KG1 (cell line): Measurements from ENCODE around the gene UST.
"Not testable (repeated sequence)": the region's sequence is repeated elsewhere in the genome, so short reads cannot be mapped to it uniquely, and the experiment has no call there.

ENCODE experiments used
- DNase-seq: peaks from one replicate; lab custom pipeline; 2025; lab: John Stamatoyannopoulos, UW

The UST gene

DNA sequence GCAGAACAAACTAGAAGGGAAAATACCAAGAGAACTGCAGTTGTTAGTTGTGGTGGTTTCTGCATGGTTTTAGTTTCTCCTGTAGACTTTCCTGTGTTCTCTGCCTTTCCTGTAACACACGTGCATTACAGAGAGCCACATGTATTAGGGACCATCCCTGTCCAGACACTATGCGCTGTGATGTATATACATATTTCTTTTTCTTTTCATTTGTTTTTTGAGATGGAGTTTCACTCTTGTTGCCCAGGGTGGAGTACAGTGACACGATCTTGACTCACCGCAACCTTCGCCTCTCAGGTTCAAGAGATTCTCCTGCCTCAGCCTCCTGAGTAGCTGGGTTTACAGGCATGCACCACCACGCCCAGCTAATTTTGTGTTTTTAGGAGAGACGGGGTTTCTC lies 292.2 kb downstream of the UST start:
- DNase-seq: not testable (repeated sequence)

DNA sequence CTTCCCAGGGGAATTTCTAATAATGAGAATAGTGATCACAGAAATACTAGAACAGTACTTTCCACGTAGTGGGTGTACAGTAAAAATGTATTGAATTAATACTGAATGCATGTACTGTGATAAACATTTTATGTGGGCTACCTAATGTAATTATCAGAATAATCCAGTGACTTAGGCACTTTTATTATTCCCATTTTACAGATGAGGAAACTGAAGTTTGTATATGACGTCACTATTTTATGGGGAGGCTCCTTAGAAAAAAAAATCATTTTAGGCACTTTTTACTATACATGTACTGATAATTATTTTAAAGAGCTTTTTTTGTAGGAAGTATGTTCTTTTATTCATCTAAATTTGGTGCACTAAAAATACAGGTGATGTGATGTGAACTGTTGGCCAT lies 295.1 kb downstream of the UST start:
- no peak for DNase-seq

DNA sequence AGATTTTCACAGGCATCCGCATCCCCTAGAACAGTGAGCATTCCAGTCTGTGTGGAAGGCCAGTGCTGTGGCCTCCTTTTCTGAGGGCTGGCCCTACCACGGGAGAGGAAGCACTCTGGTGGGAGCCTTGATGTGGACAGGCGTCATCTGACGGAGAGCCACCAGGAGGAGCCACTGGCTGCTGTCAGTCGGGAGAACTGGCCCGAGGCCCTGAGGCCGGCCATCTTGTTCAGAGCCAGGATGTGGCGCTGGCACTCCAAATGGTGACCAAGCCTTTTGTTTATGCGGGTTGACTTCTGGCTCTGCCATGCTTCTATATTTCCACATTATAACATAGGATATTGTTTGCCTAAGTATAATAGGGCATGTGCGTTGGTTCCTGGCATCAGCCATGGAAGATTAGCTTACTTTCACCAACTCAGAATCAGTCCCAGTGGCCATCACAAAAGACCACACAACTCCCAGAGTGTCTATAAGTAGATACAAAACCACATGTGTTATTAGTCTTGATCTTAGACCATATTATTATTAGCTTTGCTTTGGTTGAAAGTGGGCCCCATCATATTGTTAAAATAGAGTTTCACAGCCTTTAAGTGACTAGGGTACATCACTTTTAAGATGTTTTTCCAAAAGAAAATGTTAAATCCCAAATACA lies 296.8 kb downstream of the UST start:
- no peak for DNase-seq

DNA sequence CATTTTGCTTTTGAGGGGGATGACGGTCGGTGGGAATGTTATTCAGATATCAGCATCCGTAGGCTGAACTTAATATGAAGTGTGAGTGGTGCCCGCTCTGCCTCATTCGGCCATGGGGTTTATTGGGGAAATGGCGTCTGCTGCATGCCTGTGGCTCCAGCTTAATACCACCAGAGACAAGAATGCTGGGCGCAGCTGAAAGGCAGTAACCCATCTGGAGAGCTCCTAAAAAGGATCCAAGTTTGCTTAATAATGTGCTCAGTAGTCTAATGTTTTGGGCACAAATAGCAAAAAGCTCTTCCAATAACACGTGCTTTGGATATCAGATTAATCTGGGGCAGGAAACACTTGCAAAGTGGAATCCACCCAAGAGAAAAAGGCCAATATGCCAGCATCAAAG lies 297.7 kb downstream of the UST start:
- no peak for DNase-seq

DNA sequence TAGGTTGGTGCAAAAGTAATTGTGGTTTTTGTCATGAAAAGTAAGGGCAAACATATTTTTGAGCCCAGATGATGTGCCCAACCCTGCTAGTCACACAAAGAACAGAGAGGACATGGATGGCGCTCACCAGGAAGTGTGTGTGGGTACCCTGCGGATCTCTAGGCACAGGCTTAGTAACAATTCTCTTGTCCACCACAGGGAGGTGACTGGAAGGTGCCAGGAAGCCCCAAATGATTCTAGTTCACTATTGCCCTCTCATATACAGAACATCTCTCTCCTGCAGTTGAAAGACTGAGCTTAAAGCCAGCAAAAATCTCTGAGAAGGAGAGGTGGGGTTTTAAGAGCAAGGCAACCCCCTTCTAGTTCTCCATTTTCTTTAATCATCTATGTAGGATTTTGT lies 298.6 kb downstream of the UST start:
- no peak for DNase-seq

DNA sequence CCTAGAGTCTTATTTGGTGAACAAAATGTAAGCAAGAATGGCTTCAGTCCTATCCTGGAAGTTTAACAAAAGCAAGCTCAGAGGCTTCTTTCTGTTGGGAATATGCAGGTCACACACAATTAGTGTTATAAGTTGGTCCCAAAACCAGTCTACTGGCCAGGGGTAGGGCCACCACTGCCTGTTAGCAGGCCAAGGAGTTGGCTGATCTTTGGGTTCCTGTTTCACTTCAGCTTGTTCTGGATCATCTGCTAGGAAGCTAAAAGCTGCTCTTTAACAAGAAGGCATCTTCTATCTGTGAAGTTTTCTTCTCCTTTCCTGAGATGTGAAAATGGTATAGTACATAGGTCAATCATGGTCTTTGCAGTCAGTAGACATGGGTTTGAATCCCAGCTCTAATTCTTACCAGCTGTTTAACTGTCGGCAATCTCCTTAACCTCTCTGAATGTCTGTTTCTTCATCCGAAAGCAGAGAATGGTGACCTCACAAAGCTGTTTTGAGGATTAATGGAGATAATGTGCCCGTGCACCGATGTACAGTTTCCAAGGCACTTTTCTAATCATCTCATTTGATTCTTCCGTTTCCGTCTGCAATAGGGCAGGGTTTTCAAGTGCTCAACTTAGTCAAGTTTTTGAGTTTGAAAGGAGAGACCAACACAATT lies 299.5 kb downstream of the UST start:
- no peak for DNase-seq

DNA sequence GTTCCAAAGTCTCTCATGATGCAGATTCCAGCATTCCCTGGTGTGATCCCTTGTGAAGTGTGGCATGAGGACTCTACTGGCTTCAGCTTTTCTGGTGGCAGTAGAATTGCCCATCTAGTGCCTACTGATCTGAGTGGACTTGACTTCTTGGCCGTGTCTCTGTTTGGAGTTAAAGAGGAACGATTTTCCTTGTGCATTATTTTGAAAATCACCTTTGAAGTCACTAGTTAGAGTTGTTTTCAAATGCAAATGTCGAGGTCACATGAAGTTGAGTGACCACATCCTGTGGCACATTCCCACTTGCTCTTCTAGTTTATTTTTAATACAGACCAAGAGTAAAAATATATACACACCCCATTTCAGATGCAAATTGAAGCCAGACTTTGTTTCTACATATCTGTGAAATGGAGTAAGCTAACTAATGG lies 300.0 kb downstream of the UST start:
- DNase-seq: no peak

DNA sequence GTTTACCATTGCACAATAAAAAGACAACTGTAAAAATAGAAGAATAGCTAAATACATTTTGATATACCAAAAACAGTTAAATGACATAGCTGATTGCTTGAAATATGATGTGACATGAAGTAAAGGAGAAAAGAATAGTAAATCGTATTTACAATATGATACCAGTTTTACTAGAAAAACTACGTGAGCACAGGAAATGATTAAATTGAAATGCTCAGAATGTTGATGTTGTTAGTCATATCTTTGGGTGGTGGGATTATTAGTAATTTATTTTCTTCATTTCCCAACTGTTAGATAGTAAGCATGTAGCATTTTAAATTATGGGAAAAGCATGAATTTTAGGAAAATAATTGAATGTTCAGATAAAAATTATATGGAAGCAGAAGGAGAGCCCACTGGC lies 302.4 kb downstream of the UST start:
- DNase-seq: no peak

DNA sequence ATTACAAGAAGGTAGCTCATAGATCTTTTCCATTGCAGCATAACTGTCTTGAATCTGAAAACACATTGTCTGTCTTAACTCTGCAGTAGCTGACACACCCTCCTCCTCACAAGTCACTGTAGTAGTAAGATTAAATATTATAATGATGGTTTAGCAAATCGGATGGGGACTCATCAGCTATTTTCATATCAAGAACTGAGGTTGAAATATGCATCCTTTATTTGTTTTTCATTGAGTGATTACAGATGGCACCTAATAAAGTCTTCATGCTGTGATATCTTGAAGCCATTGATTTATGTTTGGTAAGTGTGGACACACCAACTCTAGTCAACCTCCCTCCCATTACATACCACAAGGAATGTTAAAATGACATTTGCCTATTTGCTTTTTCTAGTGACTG lies 303.3 kb downstream of the UST start:
- DNase-seq: no peak

DNA sequence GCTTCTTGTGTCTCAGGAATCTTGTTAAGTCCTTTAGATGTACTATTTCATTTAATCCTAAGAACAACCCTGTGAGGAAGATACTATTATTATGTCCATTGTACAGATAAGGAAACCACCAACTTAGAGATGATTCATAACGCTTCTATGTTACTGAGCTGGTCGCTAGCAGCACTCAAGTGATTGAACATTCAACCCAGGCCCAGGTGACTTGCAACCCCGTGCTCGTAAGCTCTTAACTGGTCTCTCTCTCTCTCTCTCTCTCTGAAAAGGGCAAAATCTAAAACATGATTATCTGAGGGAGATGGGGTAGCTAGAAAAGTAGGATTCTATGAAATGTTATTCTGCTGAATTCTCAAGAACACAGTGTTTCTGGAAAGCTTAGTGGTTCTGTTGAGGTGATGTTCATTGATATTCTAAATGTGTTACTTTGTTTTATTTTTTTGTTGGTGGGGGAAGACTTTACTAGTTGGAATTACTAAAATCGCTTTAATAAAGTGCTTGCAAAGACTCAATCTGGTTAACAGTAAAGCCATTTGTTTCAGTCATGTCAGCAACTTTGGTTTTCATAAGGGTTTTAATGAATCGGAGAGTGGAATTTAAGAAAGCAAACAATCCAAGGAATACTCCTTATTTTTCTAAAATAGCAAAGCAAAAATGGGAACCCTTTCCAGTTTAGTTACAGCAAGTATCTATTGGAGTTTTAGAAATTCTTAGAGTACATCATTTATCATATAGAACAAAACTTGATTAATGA lies 305.7 kb downstream of the UST start:
- no peak for DNase-seq

DNA sequence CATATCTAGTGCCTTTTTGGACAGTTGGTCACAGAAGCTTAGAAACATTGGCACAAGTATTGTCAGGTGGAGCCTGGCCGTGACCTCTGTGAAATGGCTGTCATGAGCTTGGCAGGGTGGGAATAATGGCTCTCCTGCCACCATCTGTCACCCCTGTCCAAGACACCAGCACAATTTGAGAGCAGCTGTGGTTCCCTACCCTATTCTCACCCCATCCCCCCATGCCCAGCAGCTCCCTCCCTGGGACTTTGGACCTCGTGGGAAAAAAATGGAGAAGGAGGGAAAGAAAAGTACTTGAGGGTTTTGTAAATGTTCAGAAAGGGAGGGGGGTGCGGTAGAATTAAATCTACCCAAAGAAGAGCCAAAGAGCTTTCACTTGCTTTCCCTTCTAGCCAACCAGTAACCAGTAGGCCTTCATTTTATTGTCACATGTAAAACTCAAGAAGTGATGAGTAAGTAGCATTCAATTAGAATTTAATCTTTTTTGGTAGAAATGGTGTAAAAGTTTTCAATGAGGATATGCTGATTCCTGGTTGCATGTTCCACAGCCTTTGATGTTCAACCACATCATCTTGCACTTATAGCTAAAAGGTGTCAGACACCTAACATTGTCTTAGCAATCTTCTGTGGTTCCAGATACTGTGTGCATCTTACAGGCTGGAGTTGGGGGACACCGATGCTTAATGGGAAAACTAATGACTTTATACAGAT lies 307.2 kb downstream of the UST start:
- no peak for DNase-seq

DNA sequence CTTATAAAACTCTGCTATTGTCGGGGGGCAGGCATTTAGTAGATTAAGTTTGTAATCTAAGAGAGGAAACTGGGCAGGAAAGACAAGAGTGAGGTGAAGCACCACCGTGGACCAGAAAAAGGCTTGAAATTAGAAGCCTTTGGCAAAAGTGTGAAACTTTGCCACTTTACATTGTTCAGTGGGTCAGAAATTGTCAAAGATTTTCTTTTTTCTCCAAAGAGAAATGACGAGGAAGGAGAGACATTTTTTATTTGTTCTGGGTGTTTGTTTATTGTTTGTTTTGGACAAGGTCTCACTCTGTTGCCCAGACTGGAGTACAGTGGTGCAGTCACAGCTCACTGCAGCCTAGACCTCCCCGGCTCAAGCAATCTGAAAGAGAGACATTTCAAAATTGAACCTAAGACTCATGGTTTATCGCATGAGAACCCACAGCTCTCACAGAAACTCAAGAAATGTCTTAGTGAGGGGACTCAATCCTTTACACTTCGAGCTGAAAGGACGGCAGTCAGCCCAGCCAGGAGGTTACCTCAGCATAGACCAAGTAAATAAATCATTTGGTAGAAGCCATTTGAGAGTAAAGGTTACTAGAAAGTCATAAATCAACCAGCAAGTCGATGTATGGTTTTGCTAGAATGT lies 307.8 kb downstream of the UST start:
- DNase-seq: no peak

DNA sequence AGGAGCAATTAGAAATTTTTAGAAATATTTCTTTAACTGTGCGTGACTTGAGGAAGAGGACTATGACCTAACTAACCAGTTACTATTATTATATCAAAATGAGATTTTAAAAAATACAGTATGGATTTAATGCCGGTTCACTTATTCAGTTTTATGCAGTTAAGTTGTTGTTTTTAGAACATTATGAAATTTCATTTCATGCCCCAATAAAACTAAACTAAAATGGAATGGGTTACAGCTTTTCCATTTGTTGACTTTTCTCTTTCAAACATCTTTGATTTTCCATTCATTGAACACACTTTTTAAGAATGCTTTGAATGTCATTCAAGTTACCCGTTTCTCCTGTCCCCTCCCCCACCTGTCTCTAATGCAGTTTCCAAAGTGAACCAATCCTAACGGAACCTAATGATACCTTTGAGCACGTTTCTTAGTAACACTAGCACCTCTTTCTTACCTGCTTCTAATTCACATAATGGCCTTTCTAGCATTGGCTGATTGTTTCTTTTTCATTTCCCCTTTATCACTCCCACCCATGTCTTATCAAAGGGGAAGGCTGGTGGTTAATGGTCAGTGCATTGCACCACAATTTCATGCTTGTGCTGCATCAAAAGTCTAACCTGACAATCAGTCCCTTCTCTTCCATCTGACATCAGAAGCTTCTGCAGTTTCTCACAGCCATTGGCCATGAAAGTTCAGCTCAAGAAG lies 308.5 kb downstream of the UST start:
- DNase-seq: no peak

DNA sequence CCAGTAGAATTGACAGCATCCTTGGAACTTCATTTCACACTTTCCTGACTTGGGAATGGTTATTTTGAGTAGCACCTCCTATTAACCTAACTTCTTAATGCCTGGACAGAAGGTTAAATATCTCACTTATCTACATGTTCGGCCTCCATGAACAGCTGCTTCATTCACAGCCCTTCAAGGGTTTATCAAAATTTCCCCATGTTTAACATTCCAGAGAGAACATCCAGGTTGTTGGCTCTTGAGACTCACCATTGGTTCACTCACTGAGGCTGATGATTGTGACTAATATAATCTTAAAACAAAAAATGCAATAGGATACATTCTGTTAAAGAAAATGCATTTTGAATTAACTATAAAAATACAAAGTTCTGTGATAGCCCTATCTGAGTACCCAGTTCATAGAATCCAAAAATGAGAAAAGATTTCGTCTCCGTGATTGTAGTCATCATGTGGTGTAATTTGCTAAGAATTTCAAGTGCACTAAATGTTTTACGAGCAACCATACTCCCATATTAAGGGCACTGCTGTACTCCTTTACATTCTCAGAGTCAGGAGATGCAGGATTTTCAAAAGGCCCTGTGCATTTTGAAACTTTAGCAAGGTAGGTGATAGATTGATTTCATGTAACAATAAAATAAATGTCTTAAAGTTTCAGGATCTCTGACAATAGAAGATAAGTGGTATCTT lies 310.1 kb downstream of the UST start:
- DNase-seq: no peak

DNA sequence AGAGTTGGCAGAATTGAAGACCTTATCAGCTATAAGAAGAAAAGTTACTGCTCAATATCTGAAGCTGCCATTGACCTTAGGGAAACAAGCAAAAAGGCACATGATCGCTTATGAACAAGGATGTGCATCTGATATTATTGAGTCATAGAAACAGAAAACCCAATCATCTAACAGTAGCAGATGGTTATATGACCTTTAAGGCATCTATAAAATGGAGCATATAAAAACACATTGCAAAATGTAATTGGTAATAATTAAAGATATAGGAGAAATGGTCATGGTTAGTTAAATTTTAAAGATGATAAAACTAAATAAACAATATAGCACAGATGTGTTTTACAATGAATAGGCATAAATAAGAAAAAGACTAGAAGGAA lies 310.6 kb downstream of the UST start:
- DNase-seq: no peak

DNA sequence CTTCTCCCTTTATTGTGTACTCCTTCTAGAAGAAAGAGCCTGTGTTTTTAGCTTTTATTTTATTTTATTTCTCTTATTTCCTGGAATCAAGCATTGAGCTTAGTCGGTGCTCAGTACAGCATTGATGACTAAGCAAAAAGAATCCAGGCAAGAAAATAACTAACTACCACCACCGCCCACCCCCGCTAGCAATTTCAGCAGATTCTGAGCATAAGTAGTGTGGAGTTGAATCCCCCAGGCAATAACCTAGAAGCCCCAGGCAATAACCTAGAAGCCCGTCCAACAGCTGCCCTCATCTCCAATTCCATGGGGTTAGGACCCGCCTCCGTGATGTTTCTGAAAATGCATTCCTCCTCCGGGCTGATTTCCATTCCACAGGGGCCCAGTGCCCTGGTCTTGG lies 312.7 kb downstream of the UST start:
- DNase-seq: no peak

DNA sequence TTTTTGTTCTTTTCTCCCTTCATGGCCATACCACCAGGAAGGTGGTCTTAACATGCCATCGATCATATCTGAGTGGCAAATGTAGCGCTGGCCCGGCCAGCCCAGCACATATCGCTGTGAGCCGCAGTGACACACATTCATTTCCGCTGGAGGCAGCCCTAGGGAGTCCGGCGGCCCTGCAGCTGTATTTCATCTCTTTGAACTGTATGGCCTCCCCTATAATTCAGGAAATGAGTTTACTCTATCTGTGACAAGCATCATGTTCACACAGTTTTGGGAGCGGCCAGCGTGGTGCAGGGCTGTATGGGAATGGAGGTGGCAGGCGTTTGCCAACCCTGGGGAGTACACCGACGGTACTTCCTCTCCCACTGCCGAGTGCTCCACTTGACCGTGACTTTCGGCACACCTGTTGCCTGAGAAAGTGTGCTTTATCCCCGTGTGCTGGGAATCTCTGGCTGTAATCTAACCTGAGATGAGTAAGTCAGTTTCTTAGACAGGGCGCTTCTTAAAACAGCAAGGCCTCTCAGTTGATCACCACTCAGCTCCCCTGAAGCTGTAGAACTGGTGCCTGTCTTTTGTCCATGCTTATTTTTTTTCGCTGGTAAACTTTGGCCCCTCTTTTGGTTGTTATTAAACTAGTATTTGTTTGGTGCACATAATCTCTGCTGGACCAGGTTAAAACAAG lies 313.6 kb downstream of the UST start:
- DNase-seq: peak; percentile 64

DNA sequence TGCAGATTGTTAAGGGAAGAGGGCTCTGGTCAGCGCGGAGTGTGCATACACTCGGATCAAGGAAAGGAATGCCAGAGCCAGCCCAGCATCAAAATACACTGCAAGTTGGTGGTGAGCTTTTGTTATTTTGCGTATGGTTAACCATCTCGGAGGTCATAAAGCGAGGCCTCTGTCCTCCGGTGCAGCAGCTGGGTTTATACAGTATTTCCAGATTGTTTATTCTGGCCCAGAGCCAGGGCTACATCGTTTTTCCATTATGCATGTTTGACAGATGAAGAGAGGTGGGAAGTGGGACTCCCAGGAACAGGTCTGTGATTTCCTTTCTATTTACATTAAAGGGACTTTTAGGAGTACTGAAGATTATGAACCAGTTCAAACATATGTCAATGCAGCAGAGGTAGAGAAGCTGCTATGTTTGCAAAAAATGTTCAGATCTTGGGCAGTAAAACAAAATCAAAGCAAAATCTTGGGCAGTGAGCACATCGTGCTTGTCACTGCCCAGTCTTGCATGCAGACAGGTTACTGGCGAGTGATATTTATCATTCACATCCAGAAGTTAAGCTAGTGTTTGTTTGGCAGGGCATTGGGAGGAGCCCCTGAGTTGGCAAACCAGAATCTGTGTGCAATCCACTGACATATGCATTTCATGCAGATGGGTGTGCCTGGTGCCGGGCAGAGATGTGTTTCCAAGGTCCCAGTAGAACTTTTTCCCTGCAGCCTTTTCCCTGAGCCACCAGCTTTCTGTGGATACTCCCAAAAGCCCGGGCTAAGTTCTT lies 314.3 kb downstream of the UST start:
- DNase-seq: no peak

DNA sequence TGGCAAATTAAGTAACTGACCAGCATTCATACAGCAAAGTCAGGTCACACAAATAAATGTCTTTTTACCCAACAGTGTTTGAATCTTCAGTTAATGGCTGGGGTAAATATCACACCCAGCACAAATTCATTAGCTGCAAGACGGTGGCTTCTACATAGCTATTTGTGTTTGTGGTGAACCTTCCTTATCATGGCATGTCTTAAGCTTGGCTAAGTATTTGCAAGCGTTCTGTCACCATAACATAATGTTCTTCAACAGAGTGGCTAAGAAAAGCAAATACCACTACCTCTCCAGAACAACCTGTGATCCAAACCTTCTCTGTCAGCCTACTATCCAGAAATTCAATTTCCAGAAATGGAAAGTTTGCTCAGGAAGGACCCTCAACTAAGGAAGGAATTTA lies 315.1 kb downstream of the UST start:
- no peak for DNase-seq
